Stimulated activated memory B cell treated with anti-CD40 and anti-IgM and Interleukin-4, amounts not matched to agents 10 μg/mL and 1 μg/mL and 100 μg/mL, for 72 hours (primary cell): ENCODE results near the gene ZNF493.

ENCODE experiments used
- ATAC-seq: fragments of 150-1000 bp; cut with Tn5 transposase; 2 replicates; pipeline ENCODE4 v1.10.0; 2021
- H3K27ac Mint-ChIP-seq: one replicate; pipeline ENCODE4 v1.8.0; 2022; ENCODE audit warnings: mild to moderate bottlenecking, mixed read lengths
- H3K27me3 Mint-ChIP-seq: one replicate; pipeline ENCODE4 v1.8.0; 2022; ENCODE audit warnings: mixed read lengths
- H3K36me3 Mint-ChIP-seq: one replicate; pipeline ENCODE4 v1.8.0; 2022; ENCODE audit warnings: mixed read lengths
- H3K4me1 Mint-ChIP-seq: one replicate; pipeline ENCODE4 v1.8.0; 2022; ENCODE audit warnings: mixed read lengths
- H3K4me3 Mint-ChIP-seq: one replicate; pipeline ENCODE4 v1.8.0; 2022; ENCODE audit warnings: mild to moderate bottlenecking, moderate library complexity, mixed read lengths
- H3K9me3 Mint-ChIP-seq: one replicate; pipeline ENCODE4 v1.8.0; 2022; ENCODE audit warnings: mixed read lengths

ZNF493 gene

DNA sequence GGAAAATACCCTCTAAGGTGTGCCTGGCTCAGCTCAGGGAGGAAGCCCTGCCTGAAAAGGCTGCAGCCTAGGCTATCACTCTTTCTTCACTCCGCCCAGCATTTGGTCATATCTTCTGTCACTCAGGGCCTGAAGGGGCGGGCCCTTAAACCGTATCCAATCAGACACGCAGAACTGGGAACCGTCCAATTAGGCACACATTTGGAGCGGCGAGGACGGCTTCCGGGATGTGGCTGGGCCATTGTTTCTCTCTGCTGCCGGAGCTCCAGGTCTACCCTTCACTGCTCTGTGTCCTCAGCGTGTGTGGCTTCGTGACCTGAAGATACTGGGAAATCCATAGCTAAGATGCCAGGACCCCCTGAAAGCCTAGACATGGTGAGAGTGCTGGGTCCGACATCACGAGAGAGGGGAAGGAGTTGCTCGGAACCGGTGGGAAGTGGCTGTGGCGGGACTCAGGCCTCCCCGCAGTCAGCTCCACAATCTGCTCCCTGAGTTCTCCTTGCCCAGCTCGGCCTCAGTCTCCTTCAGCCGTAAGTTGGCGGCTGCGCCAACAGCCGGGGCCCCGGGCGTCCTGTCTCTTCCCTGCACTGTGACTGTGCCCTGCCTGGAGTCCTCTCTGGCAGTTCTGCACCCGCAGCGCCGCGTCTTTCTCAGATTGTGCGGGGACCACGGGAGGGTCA is at the start of gene ZNF493:
Gene ZNF493, plus strand, starts transcription at position 241 of the 680 bp plus-strand sequence. Its CDS starts 105 bp downstream, at position 346.
- peak; percentile 100 for ATAC-seq
- Mint-ChIP-seq H3K4me1 (peaks cover 26% of the 10 kb centered on the region), H3K27me3 (no peaks in the 10 kb centered on the region), H3K4me3 (peak within 1 kb of the TSS; percentile 95), H3K27ac (peak within 1 kb of the TSS; percentile 84), H3K36me3 (peaks cover 42% of the 10 kb centered on the region), H3K9me3 (peaks cover 17% of the 10 kb centered on the region)

DNA sequence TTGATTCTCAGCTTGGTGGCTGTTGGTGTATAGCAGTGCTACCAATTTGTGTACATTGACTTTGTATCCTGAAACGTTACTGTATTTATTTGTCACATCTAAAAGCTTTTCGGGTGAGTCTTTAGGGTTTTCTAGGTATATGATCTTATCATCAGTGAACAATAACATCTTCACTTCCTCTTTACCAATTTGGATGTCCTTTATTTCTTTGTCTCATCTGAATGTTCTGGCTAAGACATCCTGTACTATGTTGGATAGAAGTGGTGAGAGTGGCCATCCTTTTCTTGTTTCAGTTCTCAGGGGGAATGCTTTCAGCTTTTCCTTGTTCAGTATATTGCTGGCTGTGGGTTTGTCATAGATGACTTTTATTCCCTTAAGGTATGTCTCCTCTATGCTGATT is 44.1 kb upstream of the ZNF493 start:
- Mint-ChIP-seq H3K9me3 (peaks cover 8% of the 10 kb centered on the region), H3K27ac (no peak overlapping the region), H3K36me3 (no peaks in the 10 kb centered on the region), H3K4me1 (no peaks in the 10 kb centered on the region), H3K27me3 (no peaks in the 10 kb centered on the region), H3K4me3 (no peak overlapping the region)
- ATAC-seq: no peak

DNA sequence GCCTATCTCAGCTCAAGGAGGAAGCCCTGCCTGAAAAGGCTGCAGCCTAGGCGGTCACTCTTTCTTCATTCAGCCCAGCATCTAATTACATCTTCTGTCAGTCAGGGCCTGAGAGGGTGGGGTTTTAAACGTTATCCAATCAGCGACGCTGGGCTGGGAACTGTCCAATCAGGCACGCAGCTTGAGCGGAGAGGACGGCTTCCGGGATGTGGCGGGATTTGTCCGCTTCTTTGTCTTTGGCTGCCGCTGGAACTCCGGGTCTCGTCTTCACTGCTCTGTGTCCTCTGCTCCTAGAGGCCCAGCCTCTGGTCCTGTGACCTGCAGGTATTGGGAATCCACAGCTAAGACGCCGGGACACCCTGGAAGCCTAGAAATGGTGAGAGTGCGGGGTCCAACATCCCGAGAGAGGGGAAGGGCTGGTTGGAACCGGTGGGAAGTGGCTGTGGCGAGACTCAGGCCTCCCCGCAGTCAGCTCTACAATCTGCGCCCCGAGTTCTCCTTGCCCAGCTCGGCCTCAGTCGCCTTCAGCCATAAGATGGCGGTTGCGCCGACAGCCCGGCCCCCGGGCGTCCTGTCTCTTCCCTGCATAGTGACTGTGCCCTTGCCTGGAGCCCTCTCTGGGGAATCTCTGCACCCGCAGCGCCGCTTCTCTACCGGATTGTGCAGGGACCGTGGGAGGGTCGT is 38.0 kb upstream of the ZNF493 start, which contains the start of gene ZNF738:
Gene ZNF738, plus strand, starts transcription at position 233 of the 684 bp plus-strand sequence. Its CDS starts 141 bp downstream, at position 374.
- no peaks in the 10 kb centered on the region for H3K27me3 Mint-ChIP-seq
- peaks cover 5% of the 10 kb centered on the region for H3K4me1 Mint-ChIP-seq
- peak within 1 kb of the TSS; percentile 99 for H3K4me3 Mint-ChIP-seq
- peak; percentile 99 for ATAC-seq
- H3K9me3 Mint-ChIP-seq: no peaks in the 10 kb centered on the region
- peak within 1 kb of the TSS; percentile 98 for H3K27ac Mint-ChIP-seq
- H3K36me3 Mint-ChIP-seq: peaks cover 18% of the 10 kb centered on the region

DNA sequence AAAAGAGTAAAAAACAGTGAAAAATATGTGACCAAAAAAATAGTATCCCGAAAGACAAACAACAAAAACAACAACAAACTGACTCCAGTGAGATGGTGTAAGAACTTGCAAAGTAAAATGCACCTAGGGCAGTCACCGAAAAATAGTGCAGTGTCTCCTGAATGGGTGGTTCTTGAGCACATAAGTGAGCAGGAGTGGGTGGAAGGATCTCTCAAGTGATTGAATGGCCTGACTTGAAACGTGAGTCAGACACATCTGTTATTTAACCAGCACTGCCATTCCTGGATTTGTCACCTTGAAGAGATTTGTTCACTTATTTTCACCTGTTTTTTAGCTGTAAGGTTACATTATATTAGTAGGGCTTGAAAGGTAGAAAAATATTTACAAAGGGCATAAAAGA is 34.6 kb upstream of the ZNF493 start:
- Mint-ChIP-seq H3K27me3 (no peaks in the 10 kb centered on the region), H3K36me3 (peaks cover 49% of the 10 kb centered on the region), H3K4me3 (no peak overlapping the region), H3K27ac (no peak overlapping the region), H3K9me3 (no peaks in the 10 kb centered on the region), H3K4me1 (peaks cover 5% of the 10 kb centered on the region)
- no peak for ATAC-seq

DNA sequence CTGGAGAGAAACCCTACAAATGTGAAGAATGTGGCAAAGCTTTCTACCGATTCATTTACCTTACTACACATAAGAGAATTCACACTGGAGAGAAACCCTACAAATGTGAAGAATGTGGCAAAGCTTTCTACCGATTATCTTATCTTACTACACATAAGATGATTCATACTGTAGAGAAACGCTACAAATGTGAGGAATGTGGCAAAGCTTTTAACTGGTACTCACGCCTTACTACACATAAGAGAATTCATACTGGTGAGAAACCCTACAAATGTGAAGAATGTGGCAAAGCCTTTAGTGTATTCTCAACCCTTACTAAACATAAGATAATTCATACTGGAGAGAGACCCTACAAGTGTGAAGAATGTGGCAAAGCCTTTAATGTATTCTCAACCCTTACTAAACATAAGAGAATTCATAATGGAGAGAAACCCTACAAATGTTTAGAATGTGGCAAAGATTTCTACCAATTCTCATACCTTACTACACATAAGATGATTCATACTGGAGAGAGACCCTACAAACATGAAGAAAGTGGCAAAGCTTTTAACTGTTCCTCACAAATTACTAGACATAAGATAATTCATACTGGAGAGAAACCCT is 12.9 kb upstream of the ZNF493 start:
- ATAC-seq: no peak
- no peak overlapping the region for H3K4me3 Mint-ChIP-seq
- H3K9me3 Mint-ChIP-seq: peaks cover 35% of the 10 kb centered on the region
- H3K36me3 Mint-ChIP-seq: peaks cover 58% of the 10 kb centered on the region
- H3K27ac Mint-ChIP-seq: no peak overlapping the region
- no peaks in the 10 kb centered on the region for H3K27me3 Mint-ChIP-seq
- H3K4me1 Mint-ChIP-seq: no peaks in the 10 kb centered on the region

DNA sequence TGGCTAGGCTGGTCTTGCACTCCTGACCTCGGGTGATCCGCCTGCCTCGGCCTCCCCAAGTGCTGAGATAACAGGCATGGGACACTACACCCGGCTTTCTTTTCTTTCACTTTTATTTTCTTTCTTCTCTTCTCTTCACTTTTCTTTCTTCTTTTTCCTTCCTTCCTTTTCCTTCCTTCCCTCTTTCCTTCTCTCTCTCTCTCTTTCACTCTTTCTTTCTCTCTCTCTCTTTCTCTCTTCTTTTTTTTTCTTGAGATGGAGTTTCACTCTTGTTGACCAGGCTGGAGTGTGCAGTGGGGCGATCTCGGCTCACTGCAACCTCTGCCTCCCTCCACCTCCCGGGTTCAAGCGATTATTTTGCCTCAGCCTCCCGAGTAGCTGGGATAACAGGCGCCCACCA is 812 bp upstream of the ZNF493 start:
- no peak for ATAC-seq
- no peaks in the 10 kb centered on the region for H3K27me3 Mint-ChIP-seq
- peaks cover 20% of the 10 kb centered on the region for H3K9me3 Mint-ChIP-seq
- no peak overlapping the region for H3K4me3 Mint-ChIP-seq
- H3K27ac Mint-ChIP-seq: no peak overlapping the region
- peaks cover 36% of the 10 kb centered on the region for H3K36me3 Mint-ChIP-seq
- H3K4me1 Mint-ChIP-seq: peaks cover 26% of the 10 kb centered on the region

DNA sequence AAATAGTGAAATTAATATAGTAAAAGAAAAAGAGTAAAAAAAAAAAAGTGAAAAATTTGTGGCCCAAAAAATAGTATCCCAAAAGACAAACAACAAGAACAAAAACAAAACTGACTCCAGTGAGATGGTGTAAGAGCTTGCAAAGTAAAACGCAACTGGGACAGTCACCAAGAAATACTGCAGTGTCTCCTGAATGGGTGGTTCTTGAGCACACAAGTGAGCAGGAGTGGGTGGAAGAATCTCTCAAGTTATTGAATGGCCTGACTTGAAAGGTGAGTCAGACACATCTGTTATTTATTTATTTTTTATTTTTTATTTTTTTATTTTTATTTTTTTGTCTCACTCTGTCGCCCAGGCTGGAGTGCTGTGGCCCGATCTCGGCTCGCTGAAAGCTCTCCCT is 1.9 kb downstream of the ZNF493 start:
- Mint-ChIP-seq H3K4me1 (peaks cover 26% of the 10 kb centered on the region), H3K36me3 (peaks cover 60% of the 10 kb centered on the region), H3K27ac (no peak overlapping the region), H3K27me3 (no peaks in the 10 kb centered on the region), H3K9me3 (peaks cover 9% of the 10 kb centered on the region), H3K4me3 (no peak overlapping the region)
- ATAC-seq: no peak

DNA sequence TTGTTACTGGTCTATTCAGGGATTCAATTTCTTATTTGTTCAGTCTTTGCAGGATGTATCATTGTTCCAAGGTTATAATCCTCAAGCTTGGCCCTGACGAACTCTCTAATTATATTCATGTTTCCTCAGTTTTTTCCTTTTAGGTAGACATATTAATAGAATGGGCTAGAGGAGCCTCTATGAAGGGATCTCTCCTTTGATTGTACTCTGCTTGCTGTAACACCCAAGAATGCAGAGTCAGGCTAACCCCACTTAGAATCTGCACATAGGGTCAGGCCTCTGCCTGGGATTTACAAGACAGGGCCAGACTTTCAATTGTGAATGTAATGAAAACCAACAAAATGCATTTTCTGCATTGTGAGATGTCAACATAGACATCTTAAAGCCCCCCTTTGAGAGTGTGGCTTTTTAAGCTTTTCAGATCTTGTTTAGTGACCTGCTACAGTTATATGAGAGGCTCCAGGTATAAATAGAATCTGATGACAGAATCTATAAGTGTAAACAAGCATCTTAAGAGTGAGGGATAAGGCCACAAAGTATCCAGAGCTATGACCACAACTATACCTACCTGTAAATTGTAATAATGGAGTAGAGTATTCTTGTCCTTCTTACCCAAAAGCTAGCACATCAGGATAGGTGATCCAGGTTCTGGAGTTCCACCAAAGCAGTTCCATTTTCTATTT is 5.5 kb downstream of the ZNF493 start:
- peaks cover 15% of the 10 kb centered on the region for H3K4me1 Mint-ChIP-seq
- no peak for ATAC-seq
- H3K36me3 Mint-ChIP-seq: peaks cover 77% of the 10 kb centered on the region
- H3K27ac Mint-ChIP-seq: no peak overlapping the region
- H3K9me3 Mint-ChIP-seq: peaks cover 5% of the 10 kb centered on the region
- no peak overlapping the region for H3K4me3 Mint-ChIP-seq
- H3K27me3 Mint-ChIP-seq: no peaks in the 10 kb centered on the region

DNA sequence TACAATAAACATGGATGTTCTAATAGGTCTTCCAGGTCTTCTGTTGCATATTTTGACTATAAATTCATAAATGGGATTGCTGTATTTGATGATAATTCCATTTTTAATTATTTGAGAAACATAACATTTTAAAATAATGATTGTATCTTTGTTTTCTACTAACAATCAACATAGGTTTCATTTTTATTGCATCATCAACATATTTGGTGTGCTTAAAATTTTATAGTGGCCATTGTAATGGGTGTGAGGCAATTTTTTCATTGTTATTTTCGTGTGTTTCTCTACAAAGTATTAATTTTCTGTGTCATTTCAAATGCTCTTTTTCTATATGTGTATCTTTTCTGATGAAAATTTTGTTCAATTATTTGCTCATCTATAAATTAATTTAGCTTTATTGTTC is 13.2 kb downstream of the ZNF493 start:
- Mint-ChIP-seq H3K4me1 (no peaks in the 10 kb centered on the region), H3K4me3 (no peak overlapping the region), H3K9me3 (peaks cover 8% of the 10 kb centered on the region), H3K27ac (no peak overlapping the region), H3K36me3 (peaks cover 91% of the 10 kb centered on the region), H3K27me3 (no peaks in the 10 kb centered on the region)
- no peak for ATAC-seq

DNA sequence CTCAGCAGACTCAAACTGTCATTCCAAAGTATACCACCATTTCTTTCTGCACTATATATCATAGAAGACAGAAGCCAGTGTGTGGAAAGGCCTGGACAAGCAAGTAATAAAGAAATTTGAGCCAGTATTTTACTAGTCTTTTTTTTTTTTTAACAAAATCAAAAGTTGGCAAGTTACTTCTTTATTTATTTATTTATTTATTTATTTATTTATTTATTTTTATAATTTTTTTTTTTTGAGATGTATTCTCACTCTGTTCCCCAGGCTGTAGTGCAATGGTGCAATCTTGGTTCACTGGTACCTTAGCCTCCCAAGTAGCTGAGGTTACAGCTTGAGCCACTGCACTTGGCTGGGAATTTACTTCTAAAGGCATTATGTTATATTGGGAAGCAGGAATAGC is 25.3 kb downstream of the ZNF493 start:
- H3K27me3 Mint-ChIP-seq: no peaks in the 10 kb centered on the region
- peaks cover 66% of the 10 kb centered on the region for H3K36me3 Mint-ChIP-seq
- no peak overlapping the region for H3K4me3 Mint-ChIP-seq
- peaks cover 25% of the 10 kb centered on the region for H3K9me3 Mint-ChIP-seq
- ATAC-seq: no peak
- no peaks in the 10 kb centered on the region for H3K4me1 Mint-ChIP-seq
- no peak overlapping the region for H3K27ac Mint-ChIP-seq

DNA sequence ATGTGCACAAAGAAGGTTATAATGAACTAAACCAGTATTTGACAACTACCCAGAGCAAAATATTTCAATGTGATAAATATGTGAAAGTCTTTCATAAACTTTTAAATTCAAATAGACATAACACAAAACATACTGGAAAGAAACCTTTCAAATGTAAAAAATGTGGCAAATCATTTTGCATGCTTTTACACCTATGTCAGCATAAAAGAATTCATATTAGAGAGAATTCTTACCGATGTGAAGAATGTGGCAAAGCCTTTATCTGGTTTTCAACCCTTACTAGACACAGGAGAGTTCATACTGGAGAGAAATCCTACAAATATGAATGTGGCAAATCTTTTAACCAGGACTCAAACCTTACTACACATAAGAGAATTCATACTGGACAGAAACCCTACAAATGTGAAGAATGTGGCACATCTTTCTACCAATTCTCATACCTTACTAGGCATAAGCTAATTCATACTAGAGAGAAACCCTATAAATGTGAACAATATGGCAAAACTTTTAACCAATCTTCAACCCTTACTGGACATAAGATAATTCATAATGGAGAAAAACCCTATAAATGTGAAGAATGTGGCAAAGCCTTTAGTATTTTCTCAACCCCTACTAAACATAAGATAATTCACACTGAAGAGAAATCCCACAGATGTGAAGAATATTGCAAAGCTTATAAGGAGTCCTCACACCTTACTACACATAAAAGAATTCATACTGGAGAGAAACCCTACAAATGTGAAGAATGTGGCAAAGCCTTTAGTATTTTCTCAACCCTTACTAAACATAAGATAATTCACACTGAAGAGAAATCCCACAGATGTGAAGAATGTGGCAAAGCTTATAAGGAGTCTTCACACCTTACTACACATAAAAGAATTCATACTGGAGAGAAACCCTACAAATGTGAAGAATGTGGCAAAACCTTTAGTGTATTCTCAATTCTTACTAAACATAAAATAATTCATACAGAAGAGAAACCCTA is 26.4 kb downstream of the ZNF493 start:
- no peaks in the 10 kb centered on the region for H3K27me3 Mint-ChIP-seq
- H3K27ac Mint-ChIP-seq: no peak overlapping the region
- no peak overlapping the region for H3K4me3 Mint-ChIP-seq
- H3K36me3 Mint-ChIP-seq: peaks cover 54% of the 10 kb centered on the region
- H3K9me3 Mint-ChIP-seq: peaks cover 20% of the 10 kb centered on the region
- H3K4me1 Mint-ChIP-seq: no peaks in the 10 kb centered on the region
- no peak for ATAC-seq

DNA sequence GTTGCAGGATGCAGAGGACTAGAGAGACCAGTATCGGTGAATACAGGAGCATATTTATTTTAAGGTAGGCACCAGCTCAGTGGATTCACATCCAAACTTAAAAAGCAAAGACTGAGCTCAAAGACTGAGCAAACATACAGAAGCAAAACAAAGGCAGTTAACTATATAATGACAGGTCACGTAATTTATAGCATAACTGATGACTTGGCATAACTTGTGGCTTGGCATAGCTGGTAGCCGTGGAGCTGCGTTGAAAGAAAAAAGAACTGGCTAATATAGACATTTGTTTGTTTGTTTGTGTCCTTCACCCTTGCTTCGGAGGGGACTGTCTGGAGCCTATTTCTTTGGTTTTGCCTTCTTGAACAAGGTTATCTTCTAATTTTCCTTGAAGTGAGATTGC is 33.7 kb downstream of the ZNF493 start:
- Mint-ChIP-seq H3K4me3 (no peak overlapping the region), H3K4me1 (no peaks in the 10 kb centered on the region), H3K9me3 (peaks cover 17% of the 10 kb centered on the region), H3K36me3 (peaks cover 5% of the 10 kb centered on the region), H3K27ac (no peak overlapping the region), H3K27me3 (no peaks in the 10 kb centered on the region)
- ATAC-seq: no peak

DNA sequence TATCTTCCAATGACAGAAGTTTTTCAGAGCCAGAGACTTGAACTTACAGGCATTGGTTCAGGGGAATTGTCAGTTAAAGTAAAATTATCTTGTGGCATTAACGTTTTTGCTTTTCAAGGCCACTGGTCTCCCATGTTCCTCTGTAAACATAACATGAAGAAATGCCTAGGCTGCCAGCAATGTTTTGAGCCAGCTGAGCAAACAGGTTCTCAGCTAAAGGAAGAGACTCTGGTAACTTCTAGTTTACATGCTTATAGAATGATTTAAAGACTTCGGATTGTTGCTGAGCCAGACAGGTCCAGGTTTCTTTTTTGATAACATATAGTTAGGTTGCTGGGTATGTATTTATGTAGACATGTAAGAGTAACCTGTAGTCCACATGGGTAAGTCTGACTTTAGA is 35.7 kb downstream of the ZNF493 start:
- no peak for ATAC-seq
- Mint-ChIP-seq H3K27ac (no peak overlapping the region), H3K4me1 (no peaks in the 10 kb centered on the region), H3K27me3 (no peaks in the 10 kb centered on the region), H3K4me3 (no peak overlapping the region), H3K36me3 (peaks cover 10% of the 10 kb centered on the region), H3K9me3 (peaks cover 19% of the 10 kb centered on the region)

DNA sequence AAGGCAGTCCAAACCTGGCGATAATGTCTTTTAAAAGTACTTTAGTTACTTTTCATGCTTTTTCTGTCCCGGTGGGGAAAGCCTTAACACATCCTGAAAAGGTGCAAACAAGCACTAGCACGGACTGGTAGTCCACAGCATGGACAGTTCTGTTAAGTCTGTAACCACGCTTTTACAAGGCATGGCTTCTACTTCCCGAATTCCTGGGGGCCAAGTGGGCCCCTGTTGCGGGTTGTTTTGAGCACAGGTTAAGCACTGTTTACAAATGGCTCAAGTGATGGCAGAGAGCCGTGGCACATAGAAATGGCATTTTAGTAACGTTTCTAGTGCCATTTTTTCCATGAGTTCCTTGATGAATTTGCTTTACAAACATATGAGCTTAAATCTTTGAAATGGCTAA is 37.6 kb downstream of the ZNF493 start:
- Mint-ChIP-seq H3K4me3 (no peak overlapping the region), H3K9me3 (peaks cover 20% of the 10 kb centered on the region), H3K27me3 (no peaks in the 10 kb centered on the region), H3K4me1 (no peaks in the 10 kb centered on the region), H3K27ac (no peak overlapping the region), H3K36me3 (peaks cover 13% of the 10 kb centered on the region)
- no peak for ATAC-seq
